RWPE2 (cell line): Measurements from ENCODE around the gene PNPLA4.

Experiments used
- ATAC-seq: fragments of 200-7000 bp; cut with Tn5 transposase; 3 replicates; pipeline ENCODE4 v1.9.1; 2021; ENCODE audit warnings: low read depth
- DNase-seq: peaks from one replicate; pipeline ENCODE4 v3.0.0-alpha.2; 2020; ENCODE audit warnings: low spot score
- H3K27ac ChIP-seq: fragments of 450-650 bp; 2 replicates; pipeline ENCODE4 v1.5.1; 2017; ENCODE audit warnings: mild to moderate bottlenecking; ENCODE audit not compliant: poor library complexity, severe bottlenecking
- H3K27me3 ChIP-seq: fragments of 250-450 bp; sonication (Bioruptor Pico); 2 replicates; pipeline ENCODE4 v1.5.1; 2021; ENCODE audit warnings: mild to moderate bottlenecking, moderate library complexity; ENCODE audit not compliant: insufficient read depth, poor library complexity, severe bottlenecking
- H3K36me3 ChIP-seq: fragments of 250-450 bp; sonication (Bioruptor Pico); 2 replicates; pipeline ENCODE4 v1.5.1; 2020; ENCODE audit warnings: low read depth, mild to moderate bottlenecking, moderate library complexity
- H3K4me1 ChIP-seq: fragments of 250-450 bp; sonication (Bioruptor Pico); 2 replicates; pipeline ENCODE4 v1.5.1; 2021; ENCODE audit warnings: mild to moderate bottlenecking, moderate library complexity; ENCODE audit not compliant: insufficient read depth, poor library complexity, severe bottlenecking
- H3K4me3 ChIP-seq: fragments of 250-450 bp; sonication (Bioruptor Pico); 2 replicates; pipeline ENCODE4 v1.5.1; 2021; ENCODE audit warnings: mild to moderate bottlenecking, moderate library complexity; ENCODE audit not compliant: severe bottlenecking
- H3K9me3 ChIP-seq: fragments of 250-450 bp; sonication (Bioruptor Pico); 2 replicates; pipeline ENCODE4 v1.5.1; 2021; ENCODE audit warnings: mild to moderate bottlenecking, moderate library complexity; ENCODE audit not compliant: severe bottlenecking
- CTCF ChIP-seq: fragments of 450-650 bp; IDR thresholded peaks from one replicate; pipeline ENCODE4 v1.5.1; 2017; ENCODE audit warnings: mild to moderate bottlenecking, moderate library complexity; ENCODE audit not compliant: poor library complexity, severe bottlenecking

The PNPLA4 gene

GRCh38 chrX:7889680-7890079, 37.5 kb downstream of the PNPLA4 start:
- no peaks in the 10 kb centered on the region for H3K27me3 ChIP-seq
- H3K4me1 ChIP-seq, result no peaks in the 10 kb centered on the region
- DNase-seq (no peak), ATAC-seq (peak; percentile 81)
- H3K36me3 ChIP-seq, result no peaks in the 10 kb centered on the region
- no peaks in the 10 kb centered on the region for H3K9me3 ChIP-seq
- H3K27ac ChIP-seq, result no peak overlapping the region
- H3K4me3 ChIP-seq, result no peak overlapping the region
- no peak for TF ChIP-seq CTCF

- ATAC-seq (no peak), DNase-seq (no peak)
- no peaks in the 10 kb centered on the region for H3K36me3 ChIP-seq
- TF ChIP-seq CTCF, result no peak
- H3K27ac ChIP-seq, result no peak overlapping the region
- H3K9me3 ChIP-seq, result no peaks in the 10 kb centered on the region
- no peak overlapping the region for H3K4me3 ChIP-seq
- no peaks in the 10 kb centered on the region for H3K4me1 ChIP-seq
- no peaks in the 10 kb centered on the region for H3K27me3 ChIP-seq
Measured at GRCh38 chrX:7889135-7889534, 38.1 kb downstream of the PNPLA4 start.

GRCh38 chrX:7876957-7877356, 50.3 kb downstream of the PNPLA4 start:
- Histone ChIP-seq H3K36me3 (no peaks in the 10 kb centered on the region), H3K27ac (no peak overlapping the region), H3K4me3 (no peak overlapping the region), H3K4me1 (no peaks in the 10 kb centered on the region), H3K9me3 (no peaks in the 10 kb centered on the region), H3K27me3 (no peaks in the 10 kb centered on the region)
- no peak for ATAC-seq
- no peak for DNase-seq
- no peak for TF ChIP-seq CTCF

- no peak for ATAC-seq
Measured at GRCh38 chrX:7872042-7872441, 55.2 kb downstream of the PNPLA4 start.

GRCh38 chrX:7852166-7852565, 75.0 kb downstream of the PNPLA4 start:
- ATAC-seq, result no peak
- no peak for TF ChIP-seq CTCF
- Histone ChIP-seq H3K36me3 (no peaks in the 10 kb centered on the region), H3K27ac (no peak overlapping the region), H3K4me1 (no peaks in the 10 kb centered on the region), H3K27me3 (no peaks in the 10 kb centered on the region), H3K9me3 (no peaks in the 10 kb centered on the region), H3K4me3 (no peak overlapping the region)
- DNase-seq, result no peak

More at GRCh38 chrX:7872042-7872441, 55.2 kb downstream of the PNPLA4 start:
- H3K4me3 ChIP-seq, result no peak overlapping the region
- no peaks in the 10 kb centered on the region for H3K27me3 ChIP-seq
- TF ChIP-seq CTCF, result no peak
- no peaks in the 10 kb centered on the region for H3K36me3 ChIP-seq
- H3K27ac ChIP-seq, result no peak overlapping the region
- H3K4me1 ChIP-seq, result no peaks in the 10 kb centered on the region
- DNase-seq, result no peak
- no peaks in the 10 kb centered on the region for H3K9me3 ChIP-seq
